ENCODE results near the gene FER. TPM values are rescaled to one million over a fixed set of nuclear protein-coding genes. Genes with fewer than 3 reads are reported as not detected.

Gene FER
- total and polyA plus RNA-seq, 9 of the 15 experiments (the other 6 are each of a cell fraction or from before 2014, with no cell fraction given): 6.7 to 18.2 (median 8.9) TPM

GRCh38 chr5:109076741-109077140, 329.0 kb downstream of the FER start:
- no peaks in the 10 kb centered on the region for H3K36me3 ChIP-seq (ENCODE audit: control insufficient read depth, insufficient read depth, low read length)
- intact Hi-C loops (cut with micrococcal nuclease): no loop called here
- H3K4me3 ChIP-seq: no peak overlapping the region
- no peaks in the 10 kb centered on the region for H3K9me3 ChIP-seq (replicated peaks; ENCODE audit: control insufficient read depth, insufficient read depth, low read depth, low read length)
- ChIA-PET POLR2A (interaction anchor here (0.5 to 0.6 kb wide), 2 partner anchors 17 to 30 kb away, joined by 3 read pairs; no protein-coding TSS in a partner anchor), CTCF (ENCODE audit: low intra/inter-chr PET ratio) (no interaction called here)
- no peak for TF ChIP-seq PCBP2 (IDR thresholded peaks at IDR 0.05; ENCODE audit: low read depth, low read length, poor library complexity, severe bottlenecking)
- TF ChIP-seq, protein P1, sequence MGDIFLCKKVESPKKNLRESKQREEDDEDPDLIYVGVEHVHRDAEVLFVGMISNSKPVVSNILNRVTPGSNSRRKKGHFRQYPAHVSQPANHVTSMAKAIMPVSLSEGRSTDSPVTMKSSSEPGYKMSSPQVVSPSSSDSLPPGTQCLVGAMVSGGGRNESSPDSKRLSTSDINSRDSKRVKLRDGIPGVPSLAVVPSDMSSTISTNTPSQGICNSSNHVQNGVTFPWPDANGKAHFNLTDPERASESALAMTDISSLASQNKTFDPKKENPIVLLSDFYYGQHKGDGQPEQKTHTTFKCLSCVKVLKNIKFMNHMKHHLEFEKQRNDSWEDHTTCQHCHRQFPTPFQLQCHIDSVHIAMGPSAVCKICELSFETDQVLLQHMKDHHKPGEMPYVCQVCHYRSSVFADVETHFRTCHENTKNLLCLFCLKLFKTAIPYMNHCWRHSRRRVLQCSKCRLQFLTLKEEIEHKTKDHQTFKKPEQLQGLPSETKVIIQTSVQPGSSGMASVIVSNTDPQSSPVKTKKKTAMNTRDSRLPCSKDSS (IDR thresholded peaks at IDR 0.05; ENCODE audit: low read depth, partially characterized antibody): no peak
- TF ChIP-seq ZNF77 (CRISPR knock-in tag; IDR thresholded peaks at IDR 0.05): no peak
- no peak for TF ChIP-seq RBM34 (IDR thresholded peaks at IDR 0.05; ENCODE audit: borderline replicate concordance, insufficient read depth, low read length)
- TF ChIP-seq CBFA2T2 (conservative IDR thresholded peaks at IDR 0.05): no peak
- no peak for TF ChIP-seq PML (IDR thresholded peaks at IDR 0.05; ENCODE audit: low read length)
- TF ChIP-seq PHTF2 (CRISPR knock-in tag; IDR thresholded peaks at IDR 0.05): no peak
- TF ChIP-seq SUPT5H (IDR thresholded peaks at IDR 0.05): no peak
- no peak overlapping the region for H3K27ac ChIP-seq (ENCODE audit: extremely low read depth, low read depth, low read length)
- ATAC-seq (no peak), FAIRE-seq (no peak), DNase-seq (ENCODE audit: extremely low read depth in 1 of 4, low spot score in 3 of 4) (no peak)
- no peak overlapping the region for H3K4me2 ChIP-seq (ENCODE audit: insufficient read depth, low read length)
- in situ Hi-C loops (cut with MboI): no loop called here
- H3K4me1 ChIP-seq (replicated peaks in 1 of 2; ENCODE audit: control insufficient read depth in 2 of 2, insufficient read depth in 2 of 2, low read length in 2 of 2): no peaks in the 10 kb centered on the region
- H2AFZ ChIP-seq (ENCODE audit: low read depth, low read length): no peak overlapping the region
- no peaks in the 10 kb centered on the region for H3K27me3 ChIP-seq (ENCODE audit: control insufficient read depth in 2 of 2, insufficient read depth in 2 of 2, low read length in 2 of 2)
- no TSS peak for BruUV-seq (replicated peaks)
- H4K20me1 ChIP-seq (replicated peaks; ENCODE audit: control insufficient read depth, insufficient read depth, low read length): no peaks in the 10 kb centered on the region
- H3K9ac ChIP-seq (ENCODE audit: insufficient read depth in 1 of 2, low read depth in 2 of 2, low read length in 2 of 2): no peak overlapping the region
- WGBS (ENCODE audit: insufficient coverage, low coverage, missing lambda C conversion rate): 45% methylated on average over 2 of the region's 2 CpGs
- H3K9me1 ChIP-seq (ENCODE audit: control insufficient read depth, insufficient read depth, low read length): no peaks in the 10 kb centered on the region
- H3K79me2 ChIP-seq (ENCODE audit: control insufficient read depth, insufficient read depth, low read length): no peaks in the 10 kb centered on the region
